Muscle of arm (tissue), 12 donors: ENCODE results near the gene TSPYL6. TPM values are rescaled to one million over a fixed set of nuclear protein-coding genes. Genes with fewer than 3 reads are reported as not detected.

ENCODE experiments used
- DNase-seq: peaks from one replicate; pipeline ENCODE4 v3.0.0-alpha.2; 2013
- polyA plus RNA-seq, 12 donors: library from polyadenylated mRNA; unstranded; fragments of 120-200 nt; gene quantifications; one replicate each; pipeline ENCODE4 v1.2.1, GENCODE V29; 2013; ENCODE audit not compliant: insufficient read length in 12 of 12

The TSPYL6 gene
- polyA plus RNA-seq, 12 donors: 0.12 to 0.23 (median 0.14) TPM; not detected in 8

DNA sequence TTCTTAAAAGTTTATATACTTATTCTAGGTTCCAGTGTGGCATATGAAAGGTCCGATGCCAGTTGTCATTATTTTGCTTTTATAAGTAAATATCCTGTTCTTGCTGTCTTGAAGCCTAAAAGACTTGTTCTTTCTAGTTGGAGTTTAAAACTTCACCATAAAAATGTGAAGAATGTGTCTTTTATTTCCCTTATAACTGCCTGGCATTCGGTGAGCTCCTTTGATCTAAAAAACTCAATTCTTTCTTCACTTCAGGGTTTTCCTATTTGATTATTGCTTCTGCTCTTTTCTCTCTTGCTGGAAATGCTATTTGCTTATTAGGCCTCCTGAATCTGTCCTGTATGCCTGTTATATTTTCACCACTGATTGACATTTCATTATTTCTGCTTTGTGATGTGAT lies 51.6 kb downstream of the TSPYL6 start:
- DNase-seq: no peak

Other genes starting within 250 kb of the TSPYL6 start
- gene ACYP2, start 140.6 kb downstream of the TSPYL6 start, polyA plus RNA-seq: 10 to 100 TPM in 11 of 12 donors, not detected in 1; 15.1 to 39.4 (median 29.1) TPM
- 100 to 1,000 TPM; 161 to 371 (median 271) TPM for gene SPTBN1, start 200.1 kb upstream of the TSPYL6 start, polyA plus RNA-seq